ENCODE measurements around the gene SLC10A4. TPM values are rescaled to one million over a fixed set of nuclear protein-coding genes. Genes with fewer than 3 reads are reported as not detected.
"Not testable (repeated sequence)": the region's sequence is repeated elsewhere in the genome, so short reads cannot be mapped to it uniquely, and the experiment has no call there.

SLC10A4 gene, protein sequence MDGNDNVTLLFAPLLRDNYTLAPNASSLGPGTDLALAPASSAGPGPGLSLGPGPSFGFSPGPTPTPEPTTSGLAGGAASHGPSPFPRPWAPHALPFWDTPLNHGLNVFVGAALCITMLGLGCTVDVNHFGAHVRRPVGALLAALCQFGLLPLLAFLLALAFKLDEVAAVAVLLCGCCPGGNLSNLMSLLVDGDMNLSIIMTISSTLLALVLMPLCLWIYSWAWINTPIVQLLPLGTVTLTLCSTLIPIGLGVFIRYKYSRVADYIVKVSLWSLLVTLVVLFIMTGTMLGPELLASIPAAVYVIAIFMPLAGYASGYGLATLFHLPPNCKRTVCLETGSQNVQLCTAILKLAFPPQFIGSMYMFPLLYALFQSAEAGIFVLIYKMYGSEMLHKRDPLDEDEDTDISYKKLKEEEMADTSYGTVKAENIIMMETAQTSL
- polyA plus RNA-seq (ENCODE audit: insufficient read length in 3 of 3), result under 1 TPM; 0.14 to 0.22 (median 0.18) TPM

DNA sequence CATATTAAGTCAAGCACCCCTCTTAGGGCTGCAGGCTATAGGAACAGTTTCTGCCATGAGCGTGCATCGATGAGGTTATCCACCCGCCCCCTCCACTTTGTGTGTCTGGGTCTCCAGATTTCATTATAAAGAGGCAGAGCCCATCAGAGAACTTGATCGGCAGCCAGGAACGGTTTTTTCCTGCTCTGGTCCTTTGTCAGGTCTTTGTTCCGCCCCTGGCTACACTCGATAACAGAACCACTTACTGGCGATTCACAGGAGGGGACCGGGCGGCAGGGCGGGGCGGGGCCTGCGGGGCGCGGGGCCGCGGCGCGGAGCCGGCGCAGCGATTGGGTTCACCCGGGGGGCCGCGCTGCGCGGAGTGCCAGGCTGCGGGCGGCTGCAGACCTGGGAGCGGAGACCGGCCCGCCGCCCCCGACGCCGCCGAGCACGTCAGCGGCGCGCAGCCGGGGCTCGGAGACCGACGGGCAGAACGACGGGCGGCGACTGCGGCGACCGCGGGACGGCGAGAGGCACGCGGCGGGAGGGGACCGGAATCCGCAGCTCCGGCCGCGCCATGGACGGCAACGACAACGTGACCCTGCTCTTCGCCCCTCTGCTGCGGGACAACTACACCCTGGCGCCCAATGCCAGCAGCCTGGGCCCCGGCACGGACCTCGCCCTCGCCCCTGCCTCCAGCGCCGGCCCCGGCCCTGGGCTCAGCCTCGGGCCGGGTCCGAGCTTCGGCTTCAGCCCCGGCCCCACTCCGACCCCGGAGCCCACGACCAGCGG, at the start of gene SLC10A4:
SLC10A4 (plus strand) TSS at position 338 of the 771 bp plus-strand sequence; CDS start at position 557, 219 bp downstream.
- DNase-seq (ENCODE audit: low read depth in 3 of 3, low spot score in 2 of 3), result no peak

DNA sequence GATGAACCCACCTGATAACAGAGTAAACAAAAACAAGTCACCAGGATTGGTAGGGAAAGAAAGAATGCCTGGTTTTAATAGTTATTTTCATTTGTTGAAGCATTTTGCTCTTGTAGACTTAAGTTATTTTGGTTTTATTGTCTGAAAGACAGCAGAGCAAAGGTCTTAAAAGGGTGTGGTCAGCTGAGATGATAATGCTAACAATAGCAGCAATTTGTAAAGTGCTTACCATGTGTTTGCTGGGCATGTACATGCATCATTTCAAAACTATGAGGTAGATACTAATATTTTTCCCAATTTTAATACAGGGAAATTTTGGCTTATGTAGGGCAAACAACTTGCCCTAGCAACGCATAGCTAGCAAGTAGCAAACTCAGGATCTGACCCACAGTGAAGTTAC, 46.8 kb upstream of the SLC10A4 start:
- no peak for DNase-seq (ENCODE audit: low read depth in 3 of 3, low spot score in 2 of 3)

DNA sequence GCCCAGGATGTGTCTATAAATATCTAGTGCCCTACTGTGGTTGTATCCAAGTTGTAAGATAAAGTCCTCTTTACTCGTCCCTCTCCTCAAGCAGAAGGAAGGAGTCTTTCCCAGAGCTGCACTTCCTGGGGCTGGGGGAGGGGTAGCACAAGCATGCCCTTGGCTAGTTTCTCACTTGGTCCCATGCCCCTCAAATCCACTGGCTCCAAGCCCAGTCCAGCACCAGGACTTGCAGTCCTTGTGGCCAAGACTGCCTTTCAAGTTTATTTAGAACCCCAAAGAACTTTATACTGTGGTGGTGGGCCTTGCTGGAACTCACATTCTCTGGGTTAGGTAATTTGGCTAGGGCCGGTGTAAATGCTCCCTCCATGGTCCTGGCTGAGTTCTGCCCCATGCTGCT, 43.2 kb upstream of the SLC10A4 start:
- no peak for DNase-seq (ENCODE audit: low read depth in 3 of 3, low spot score in 2 of 3)

DNA sequence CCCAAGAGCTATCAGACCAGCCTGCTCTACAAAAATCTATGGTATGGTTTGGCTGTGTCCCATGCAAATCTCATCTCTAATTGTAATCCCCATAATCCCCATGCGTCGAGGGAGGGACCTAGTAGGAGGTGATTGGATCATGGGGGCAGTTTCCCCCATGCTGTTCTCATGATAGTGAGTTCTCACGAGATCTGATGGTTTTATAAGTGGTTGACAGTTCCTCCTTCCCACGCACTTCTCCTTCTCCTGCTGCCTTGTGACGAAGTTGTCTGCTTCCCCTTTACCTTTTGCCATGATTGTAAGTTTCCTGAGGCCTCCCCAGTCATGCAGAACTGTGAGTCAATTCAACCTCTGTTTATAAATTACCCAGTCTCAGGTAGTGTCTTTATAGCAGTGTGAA, 42.2 kb upstream of the SLC10A4 start:
- not testable (repeated sequence) for DNase-seq (ENCODE audit: low read depth in 3 of 3, low spot score in 2 of 3)

DNA sequence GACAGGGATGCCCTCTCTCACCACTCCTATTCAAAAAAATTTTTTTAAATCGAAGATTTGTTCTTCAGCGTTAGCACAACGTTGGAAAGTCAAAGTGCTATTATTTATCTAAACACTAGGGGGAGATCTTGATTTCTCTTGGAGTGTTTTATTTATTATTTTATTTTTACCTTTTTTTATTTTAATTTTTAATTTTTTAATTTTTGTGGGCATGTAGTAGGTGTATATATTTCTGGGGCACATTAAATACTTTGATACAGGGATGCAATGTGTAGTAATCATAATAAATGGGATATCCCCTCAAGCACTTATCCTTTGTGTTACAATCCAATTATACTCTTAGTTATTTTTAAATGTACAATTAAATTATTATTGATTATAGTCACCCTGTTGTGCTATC, 37.4 kb upstream of the SLC10A4 start:
- no peak for DNase-seq (ENCODE audit: low read depth in 3 of 3, low spot score in 2 of 3)

DNA sequence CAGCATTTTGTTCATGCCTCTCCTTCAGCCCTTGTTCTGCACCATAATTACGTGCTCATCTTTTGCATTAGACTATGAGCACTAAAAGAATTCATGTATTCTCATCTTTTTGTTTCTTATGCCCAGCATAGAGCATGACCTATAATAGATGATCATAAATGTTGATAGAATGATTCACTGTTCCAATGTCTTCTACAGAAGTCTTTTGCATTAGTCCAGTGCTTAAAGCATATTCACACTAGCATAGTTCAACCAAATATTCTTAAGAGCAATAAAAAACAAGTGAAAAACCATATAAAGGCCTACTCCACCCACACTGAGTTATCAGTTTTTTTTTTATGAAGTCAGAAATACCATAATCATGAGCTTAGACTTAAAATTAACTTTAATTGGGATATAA, 36.5 kb upstream of the SLC10A4 start:
- no peak for DNase-seq (ENCODE audit: low read depth in 3 of 3, low spot score in 2 of 3)

DNA sequence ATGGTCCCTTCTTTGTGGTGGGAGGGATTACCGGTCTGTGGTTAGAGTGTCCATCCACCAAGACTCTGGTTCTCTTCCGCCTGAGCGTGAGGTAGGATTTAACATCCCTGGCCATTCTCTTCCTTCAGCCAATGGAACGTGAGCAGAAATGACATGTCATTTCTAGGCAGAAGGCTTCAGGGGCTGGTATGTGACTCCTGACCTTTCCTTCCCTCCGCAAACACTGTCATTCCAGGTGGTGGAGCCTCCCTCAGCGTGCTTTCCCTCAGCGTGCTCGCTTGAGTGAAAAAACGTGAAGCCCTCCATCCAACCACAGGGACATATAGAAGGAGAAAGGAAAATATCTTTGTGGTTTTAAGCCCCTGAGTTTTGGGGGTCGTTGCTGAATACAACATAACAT, 34.0 kb upstream of the SLC10A4 start:
- no peak for DNase-seq (ENCODE audit: low read depth in 3 of 3, low spot score in 2 of 3)

DNA sequence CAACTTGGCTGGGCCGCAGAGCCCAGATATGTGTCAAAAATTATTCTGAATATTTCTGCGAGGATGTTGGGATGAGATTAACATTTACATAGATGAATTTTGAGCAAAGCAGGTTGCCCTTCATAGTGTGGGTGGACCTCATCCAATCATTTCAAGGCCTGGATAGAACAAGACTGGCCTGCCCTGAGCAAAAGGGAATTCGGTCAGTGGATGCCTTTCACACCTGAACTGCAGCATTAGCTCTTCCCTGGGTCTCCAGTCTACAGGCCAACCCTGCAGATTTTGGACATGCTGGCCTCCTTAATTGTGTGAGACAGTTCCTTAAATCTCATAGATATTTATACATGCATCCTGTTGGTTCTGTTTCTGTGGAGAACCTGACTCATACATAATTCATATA, 32.4 kb upstream of the SLC10A4 start:
- no peak for DNase-seq (ENCODE audit: low read depth in 3 of 3, low spot score in 2 of 3)

DNA sequence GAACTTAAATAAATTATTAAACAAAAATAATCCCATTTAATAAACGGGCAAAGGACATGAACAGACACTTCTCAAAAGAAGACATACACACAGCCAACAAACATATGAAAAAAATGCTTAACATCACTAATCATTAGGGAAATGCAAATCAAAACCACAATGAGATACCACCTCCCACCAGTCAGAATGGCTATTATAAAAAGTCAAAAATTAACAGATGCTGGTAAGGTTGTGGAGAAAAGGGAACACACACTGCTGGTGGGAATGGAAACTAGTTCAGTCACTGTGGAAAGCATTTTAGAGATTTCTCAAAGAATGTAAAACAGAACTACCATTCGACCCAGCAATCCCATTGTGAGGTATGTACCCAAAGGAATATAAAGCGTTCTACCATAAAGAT, 31.5 kb upstream of the SLC10A4 start:
- not testable (repeated sequence) for DNase-seq (ENCODE audit: low read depth in 3 of 3, low spot score in 2 of 3)

DNA sequence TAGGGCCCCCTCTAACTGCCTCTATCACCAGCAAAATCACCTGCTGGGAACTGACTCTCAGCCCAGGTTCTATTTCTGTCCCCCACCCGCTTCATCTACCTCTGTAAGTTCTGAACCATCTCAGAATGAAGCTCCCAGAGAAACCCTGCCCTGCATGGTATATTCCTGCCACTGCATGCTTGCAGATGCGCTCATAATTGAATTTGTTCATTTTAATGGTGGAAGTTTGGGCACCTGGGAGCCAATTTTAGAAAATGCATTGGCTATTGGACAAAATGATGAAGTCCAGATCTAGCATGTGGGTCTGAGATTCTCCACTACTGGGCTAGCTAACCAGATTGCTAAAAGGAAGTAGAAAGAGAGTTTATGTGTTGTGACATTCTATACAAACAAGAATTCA, 28.6 kb upstream of the SLC10A4 start:
- DNase-seq (ENCODE audit: low read depth in 3 of 3, low spot score in 2 of 3), result no peak

DNA sequence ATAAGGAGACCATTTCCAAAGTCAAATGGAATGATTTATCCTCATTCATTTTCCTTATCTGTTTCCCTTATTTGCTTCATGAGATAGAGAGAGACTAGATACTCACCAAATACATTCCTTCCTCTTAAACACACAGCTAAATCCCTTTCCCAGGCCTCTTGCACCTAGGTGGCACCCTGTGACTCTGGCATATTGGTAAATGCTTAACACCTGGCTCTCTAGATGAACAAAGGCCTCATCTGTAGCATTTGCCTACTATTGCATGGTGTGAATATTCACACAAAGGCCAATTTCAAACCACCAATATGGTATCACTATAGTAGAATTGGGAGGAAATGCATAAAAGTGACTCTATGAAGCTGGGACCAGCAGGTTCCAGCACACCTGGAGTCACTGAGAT, 22.1 kb upstream of the SLC10A4 start:
- DNase-seq (ENCODE audit: low read depth in 3 of 3, low spot score in 2 of 3), result no peak

DNA sequence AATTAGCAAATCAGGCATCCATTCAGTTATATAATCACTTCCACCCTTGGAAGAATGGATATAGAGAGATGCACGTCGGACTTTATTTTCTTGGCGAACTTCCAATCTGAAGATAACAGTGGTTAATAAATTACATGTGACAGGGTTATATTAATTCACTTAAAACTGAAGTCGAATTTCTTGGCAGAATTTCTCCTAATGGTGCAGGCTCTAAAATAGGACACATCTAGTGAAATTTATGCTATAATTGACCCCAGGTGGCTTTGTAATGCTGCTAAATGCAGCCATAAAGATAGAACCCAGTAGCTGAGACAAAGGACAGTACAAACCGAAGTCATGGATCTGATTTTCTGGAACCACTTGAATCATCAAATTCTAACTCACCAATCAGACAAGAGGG, 20.8 kb upstream of the SLC10A4 start:
- DNase-seq (ENCODE audit: low read depth in 3 of 3, low spot score in 2 of 3), result no peak

DNA sequence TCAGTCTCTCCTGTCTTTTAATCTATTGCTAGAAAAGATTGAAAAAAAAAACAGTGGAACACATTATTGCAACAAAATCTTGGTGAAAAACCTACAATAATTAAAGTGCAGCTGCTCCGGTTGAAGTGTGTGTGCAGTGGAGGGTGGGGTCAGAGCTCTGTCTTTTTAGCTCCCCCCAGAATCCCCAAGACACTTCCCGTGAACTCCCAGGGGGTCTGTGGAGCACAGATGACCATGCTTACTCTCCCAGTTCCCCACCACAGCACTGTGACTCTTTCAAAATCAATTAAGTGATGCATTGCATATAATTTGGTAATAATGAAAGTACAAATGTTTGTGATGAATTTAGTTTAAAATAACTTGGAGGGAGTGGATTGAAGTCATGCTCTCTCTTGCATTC, 15.7 kb upstream of the SLC10A4 start:
- no peak for DNase-seq (ENCODE audit: low read depth in 3 of 3, low spot score in 2 of 3)

DNA sequence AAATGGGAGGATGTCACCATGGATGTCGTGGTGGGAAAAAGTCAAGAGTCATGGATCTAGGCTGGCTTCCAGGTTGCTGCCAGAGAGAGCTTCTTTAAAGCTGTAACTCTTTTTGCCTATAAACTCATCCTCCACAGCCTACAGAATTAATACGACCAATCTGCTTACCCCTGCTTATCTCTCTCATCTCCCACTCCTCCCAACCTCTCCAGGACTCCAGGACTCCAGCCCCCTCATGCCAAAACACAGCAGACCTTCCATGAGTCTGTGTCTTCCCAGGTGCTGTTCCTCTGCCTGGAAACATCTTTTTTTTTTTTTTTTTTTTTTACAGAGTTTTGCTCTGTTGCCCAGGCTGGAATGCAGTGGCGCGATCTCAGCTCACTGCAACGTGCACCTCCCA, 15.3 kb upstream of the SLC10A4 start:
- no peak for DNase-seq (ENCODE audit: low read depth in 3 of 3, low spot score in 2 of 3)

DNA sequence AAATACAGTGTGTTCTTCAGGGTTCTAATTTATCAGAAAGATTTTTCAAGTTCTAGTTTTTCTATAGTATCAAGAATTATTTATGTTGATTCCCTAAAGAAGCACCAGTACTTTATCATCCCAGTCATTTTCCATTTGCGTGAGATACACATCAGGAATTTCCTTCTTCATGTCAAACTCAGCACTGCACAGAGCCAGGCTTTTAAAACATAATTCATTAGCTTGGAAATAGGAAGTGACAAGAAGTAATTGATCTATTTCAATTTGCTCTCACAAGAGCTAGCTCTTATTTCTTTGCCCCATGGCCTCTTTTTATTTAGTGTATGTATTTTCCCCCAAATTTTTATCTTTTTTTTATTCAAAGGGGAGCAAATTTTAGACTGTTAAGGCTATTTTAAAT, 13.0 kb upstream of the SLC10A4 start:
- DNase-seq (ENCODE audit: low read depth in 3 of 3, low spot score in 2 of 3), result no peak

DNA sequence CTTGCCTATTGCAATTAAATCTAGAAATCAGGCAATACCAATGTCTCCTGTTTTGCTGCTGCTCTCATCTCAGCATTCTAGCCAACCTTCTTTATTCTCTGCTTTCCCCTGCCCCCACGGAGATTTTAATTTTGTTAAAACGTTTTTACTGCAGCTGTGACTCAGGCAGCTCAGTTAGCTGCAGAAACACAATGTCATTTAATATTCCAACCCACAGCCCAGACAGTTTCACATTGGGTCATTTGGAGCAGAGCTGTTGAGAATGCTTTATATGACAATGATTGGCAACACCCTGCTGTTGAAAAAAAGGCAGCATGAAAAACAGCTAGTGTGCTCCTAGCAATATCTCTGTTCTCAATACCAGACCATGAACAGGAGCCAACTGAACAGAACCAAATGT, 12.6 kb upstream of the SLC10A4 start:
- DNase-seq (ENCODE audit: low read depth in 3 of 3, low spot score in 2 of 3), result no peak

DNA sequence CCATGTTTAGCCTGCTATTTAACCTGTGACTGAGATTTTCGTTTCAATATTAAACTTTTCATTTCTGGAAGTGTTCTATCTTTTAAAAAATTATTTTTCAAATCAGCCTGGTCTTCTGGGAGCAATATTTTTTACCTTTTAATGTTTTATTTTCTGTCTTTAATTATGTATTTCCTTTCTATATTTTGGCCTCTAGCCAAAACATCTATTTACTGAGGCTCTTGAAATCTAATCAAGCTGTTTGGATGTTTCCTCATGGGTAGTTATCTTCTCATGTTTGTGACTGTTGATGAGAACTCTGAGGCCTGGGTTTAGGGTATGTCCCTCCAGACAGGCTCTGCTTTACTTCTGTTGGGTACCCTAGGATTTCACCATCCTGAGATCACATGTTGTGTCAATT, 10.3 kb upstream of the SLC10A4 start:
- DNase-seq (ENCODE audit: low read depth in 3 of 3, low spot score in 2 of 3), result no peak

DNA sequence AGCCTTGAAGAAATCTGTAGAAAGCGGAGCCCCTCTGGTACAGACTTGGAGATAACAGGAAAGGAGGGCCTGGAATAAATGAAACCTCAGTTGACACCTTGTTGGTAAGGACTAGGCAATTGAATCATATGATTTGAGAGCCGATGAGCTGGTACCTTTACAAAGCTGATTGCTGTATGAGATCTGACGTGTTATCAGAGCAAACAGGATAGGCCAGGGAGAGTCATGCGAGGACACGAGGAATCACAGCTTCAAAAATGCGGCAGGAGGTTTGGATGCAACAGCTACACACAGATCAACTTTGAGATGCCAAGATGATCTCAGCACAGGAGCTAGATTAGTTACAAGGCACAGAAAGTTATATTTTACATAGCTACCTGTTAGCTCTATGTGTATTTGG, 7.4 kb upstream of the SLC10A4 start:
- DNase-seq (ENCODE audit: low read depth in 3 of 3, low spot score in 2 of 3), result no peak

DNA sequence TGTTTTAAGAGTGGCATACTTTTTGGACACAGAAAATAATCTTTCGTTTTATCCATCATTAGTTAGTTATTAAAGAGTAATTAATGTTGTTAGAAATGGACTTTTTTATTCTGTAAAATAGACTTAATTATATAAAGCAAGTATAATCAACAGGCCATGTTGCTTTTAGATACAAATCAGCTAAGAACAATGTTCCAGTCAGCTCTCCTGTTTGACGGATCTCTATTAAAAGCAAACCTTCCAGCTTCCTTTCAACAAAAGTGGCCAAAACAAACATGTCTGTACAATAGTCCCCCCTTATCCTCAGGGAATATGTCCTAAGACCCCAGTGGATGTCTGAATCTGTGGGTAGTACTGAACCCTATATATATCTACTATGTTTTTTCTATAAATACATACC, 4.9 kb upstream of the SLC10A4 start:
- DNase-seq (ENCODE audit: low read depth in 3 of 3, low spot score in 2 of 3), result no peak

DNA sequence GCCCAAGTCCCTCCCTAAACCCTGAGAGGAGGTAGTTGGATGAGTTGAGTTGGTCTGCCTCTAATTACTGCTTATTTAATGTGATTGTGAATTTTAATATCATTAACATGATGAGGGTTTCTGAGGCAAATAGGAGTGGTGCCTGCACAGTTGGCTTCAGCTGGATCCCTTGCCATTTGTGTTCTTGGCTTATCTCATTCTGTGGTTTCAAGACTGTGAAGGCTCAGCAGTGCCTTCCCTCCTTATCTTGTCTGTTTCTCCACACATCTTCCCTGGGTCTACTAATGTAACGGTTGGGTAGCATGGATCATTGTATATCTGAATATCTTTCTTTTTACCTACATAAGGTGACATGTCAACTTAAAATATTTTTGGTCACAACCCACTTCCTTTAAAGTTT, 1.6 kb upstream of the SLC10A4 start:
- DNase-seq (ENCODE audit: low read depth in 3 of 3, low spot score in 2 of 3), result no peak

DNA sequence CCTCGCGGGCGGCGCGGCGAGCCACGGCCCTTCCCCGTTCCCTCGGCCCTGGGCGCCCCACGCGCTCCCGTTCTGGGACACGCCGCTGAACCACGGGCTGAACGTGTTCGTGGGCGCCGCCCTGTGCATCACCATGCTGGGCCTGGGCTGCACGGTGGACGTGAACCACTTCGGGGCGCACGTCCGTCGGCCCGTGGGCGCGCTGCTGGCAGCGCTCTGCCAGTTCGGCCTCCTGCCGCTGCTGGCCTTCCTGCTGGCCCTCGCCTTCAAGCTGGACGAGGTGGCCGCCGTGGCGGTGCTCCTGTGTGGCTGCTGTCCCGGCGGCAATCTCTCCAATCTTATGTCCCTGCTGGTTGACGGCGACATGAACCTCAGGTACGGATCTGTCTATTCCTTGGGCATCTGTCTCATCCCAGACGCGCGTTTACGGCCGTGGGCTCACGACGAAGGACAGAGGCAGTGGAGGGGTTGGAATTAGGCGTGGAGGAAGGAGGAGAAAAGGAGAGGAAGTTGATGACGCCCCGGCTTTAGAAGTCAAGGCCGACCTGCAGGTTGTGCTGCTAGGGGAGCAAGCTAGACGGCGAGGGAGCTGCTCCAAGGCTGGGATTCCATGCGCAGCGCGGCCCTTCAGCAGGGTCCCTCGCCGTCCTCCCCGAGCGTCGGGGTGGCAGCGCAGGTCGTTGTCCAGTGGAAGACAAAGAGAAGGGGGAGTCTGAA, 792 bp downstream of the SLC10A4 start:
- no peak for DNase-seq (ENCODE audit: low read depth in 3 of 3, low spot score in 2 of 3)

Data from right renal cortex interstitium (tissue), 3 donors.